Lung (tissue), 12 donors: ENCODE results near the gene PCDHGA12. TPM values are rescaled to one million over a fixed set of nuclear protein-coding genes. Genes with fewer than 3 reads are reported as not detected.

ENCODE experiments used
- ATAC-seq: fragments of 200-7000 bp; cut with Tn5 transposase; one replicate; pipeline ENCODE4 v1.9.1; 2020; ENCODE audit warnings: moderate number of reproducible peaks; ENCODE audit not compliant: insufficient read depth, low FRiP score
- DNase-seq, 3 donors: peaks; one replicate each; pipeline ENCODE4 v3.0.0-alpha.2; 2013 to 2017
- H3K27ac ChIP-seq, 2 donors: one replicate each; pipeline ENCODE4 v1.5.1; 2013; ENCODE audit warnings: mild to moderate bottlenecking in 2 of 2, moderate library complexity in 2 of 2, control low read depth in 1 of 2, inconsistent platforms in 1 of 2, low read depth in 1 of 2, low read length in 1 of 2
- H3K27me3 ChIP-seq, 3 donors: one replicate each; pipeline ENCODE4 v1.5.1; 2013; ENCODE audit warnings: low read length in 2 of 3; ENCODE audit not compliant: control insufficient read depth in 3 of 3, insufficient read depth in 3 of 3
- H3K36me3 ChIP-seq, 4 donors: one replicate each; pipeline ENCODE4 v1.5.1; 2013; ENCODE audit warnings: low read length in 4 of 4, mild to moderate bottlenecking in 1 of 4, moderate library complexity in 1 of 4; ENCODE audit not compliant: control insufficient read depth in 4 of 4, insufficient read depth in 4 of 4
- H3K4me1 ChIP-seq, 5 donors: one replicate each; pipeline ENCODE4 v1.5.1; 2013; ENCODE audit warnings: low read length in 5 of 5, mild to moderate bottlenecking in 2 of 5, moderate library complexity in 1 of 5; ENCODE audit not compliant: control insufficient read depth in 5 of 5, insufficient read depth in 5 of 5
- H3K4me3 ChIP-seq: one replicate; pipeline ENCODE4 v1.5.1; 2013; ENCODE audit warnings: mild to moderate bottlenecking, control low read depth, moderate library complexity
- H3K9ac ChIP-seq, 2 donors: one replicate each; pipeline ENCODE4 v1.5.1; 2013; ENCODE audit warnings: low read length in 2 of 2, control low read depth in 1 of 2; ENCODE audit not compliant: insufficient read depth in 1 of 2
- H3K9me3 ChIP-seq, 4 donors: one replicate each; pipeline ENCODE4 v1.5.1; 2013; ENCODE audit warnings: low read length in 3 of 4, mild to moderate bottlenecking in 1 of 4, moderate library complexity in 1 of 4; ENCODE audit not compliant: control insufficient read depth in 4 of 4, insufficient read depth in 3 of 4
- WGBS, 2 donors: extraction: QIAGEN DNeasy Blood & Tissue Kit; methylation state at CpG; one replicate each; pipeline ENCODE4 v1.1.7; 2013; 5-methylcytosine and 5-hydroxymethylcytosine counted together
- polyA plus RNA-seq, 2 donors: library from polyadenylated mRNA; stranded (reverse); fragments of 200-250 nt; gene quantifications; one replicate each; pipeline ENCODE4 v1.2.1, GENCODE V29; 2013
- total RNA-seq, 2 donors: library from RNA; depleted of rRNA in 1 of 2; stranded (reverse); fragments of >200 nt in 1 of 2; gene quantifications; one replicate each; pipeline ENCODE4 v1.2.1, GENCODE V29; 2014 to 2021
- TF ChIP-seq, protein P1 (sequence below): IDR thresholded peaks from 2 replicates; pipeline ENCODE4 v1.5.1; 2012; ENCODE audit warnings: mild to moderate bottlenecking; ENCODE audit errors: control extremely low read depth, extremely low read depth
- donor health status: control.
- donor health status: control.
- donor health status: Bipolar disorder and iron deficiency.
- donor health status: healthy.
- donor health status: DM: yes; HTN: yes; CAD: no.

The PCDHGA12 gene
- total and polyA plus RNA-seq, 4 donors, result 1.2 to 7.9 (median 3.6) TPM

DNA sequence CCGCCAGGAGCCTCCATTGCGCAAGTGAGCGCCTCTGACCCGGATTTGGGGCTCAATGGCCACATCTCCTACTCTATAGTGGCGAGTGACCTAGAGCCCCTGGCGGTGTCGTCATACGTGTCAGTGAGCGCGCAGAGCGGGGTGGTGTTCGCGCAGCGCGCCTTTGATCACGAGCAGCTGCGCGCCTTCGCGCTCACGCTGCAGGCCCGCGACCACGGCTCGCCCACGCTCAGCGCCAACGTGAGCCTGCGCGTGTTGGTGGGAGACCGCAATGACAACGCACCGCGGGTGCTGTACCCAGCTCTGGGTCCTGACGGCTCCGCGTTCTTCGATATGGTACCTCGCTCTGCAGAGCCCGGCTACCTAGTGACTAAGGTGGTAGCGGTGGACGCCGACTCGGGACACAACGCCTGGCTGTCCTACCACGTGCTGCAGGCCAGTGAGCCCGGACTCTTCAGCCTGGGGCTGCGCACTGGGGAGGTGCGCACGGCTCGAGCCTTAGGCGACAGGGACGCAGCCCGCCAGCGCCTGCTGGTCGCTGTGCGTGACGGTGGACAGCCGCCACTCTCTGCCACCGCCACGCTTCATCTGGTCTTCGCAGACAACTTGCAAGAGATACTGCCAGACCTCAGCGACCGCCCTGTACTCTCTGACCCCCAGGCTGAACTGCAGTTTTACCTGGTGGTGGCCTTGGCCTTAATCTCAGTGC is 20.6 kb upstream of the PCDHGA12 start:
- Histone ChIP-seq H3K9ac (no peak overlapping the region), H3K4me3 (no peak overlapping the region), H3K27me3 (peaks cover 0 to 7% (median 7%) of the 10 kb centered on the region in 3 donors), H3K36me3 (peaks cover 0 to 32% (median 0%) of the 10 kb centered on the region in 4 donors), H3K27ac (no peak overlapping the region), H3K4me1 (peaks cover 0 to 4% (median 0%) of the 10 kb centered on the region in 5 donors), H3K9me3 (peaks cover 0 to 56% (median 31%) of the 10 kb centered on the region in 4 donors)
- WGBS, 2 donors, result 26 to 27% methylated on average over 64 of the region's 64 CpGs
- DNase-seq (no peak), ATAC-seq (no peak)
- TF ChIP-seq, protein P1, sequence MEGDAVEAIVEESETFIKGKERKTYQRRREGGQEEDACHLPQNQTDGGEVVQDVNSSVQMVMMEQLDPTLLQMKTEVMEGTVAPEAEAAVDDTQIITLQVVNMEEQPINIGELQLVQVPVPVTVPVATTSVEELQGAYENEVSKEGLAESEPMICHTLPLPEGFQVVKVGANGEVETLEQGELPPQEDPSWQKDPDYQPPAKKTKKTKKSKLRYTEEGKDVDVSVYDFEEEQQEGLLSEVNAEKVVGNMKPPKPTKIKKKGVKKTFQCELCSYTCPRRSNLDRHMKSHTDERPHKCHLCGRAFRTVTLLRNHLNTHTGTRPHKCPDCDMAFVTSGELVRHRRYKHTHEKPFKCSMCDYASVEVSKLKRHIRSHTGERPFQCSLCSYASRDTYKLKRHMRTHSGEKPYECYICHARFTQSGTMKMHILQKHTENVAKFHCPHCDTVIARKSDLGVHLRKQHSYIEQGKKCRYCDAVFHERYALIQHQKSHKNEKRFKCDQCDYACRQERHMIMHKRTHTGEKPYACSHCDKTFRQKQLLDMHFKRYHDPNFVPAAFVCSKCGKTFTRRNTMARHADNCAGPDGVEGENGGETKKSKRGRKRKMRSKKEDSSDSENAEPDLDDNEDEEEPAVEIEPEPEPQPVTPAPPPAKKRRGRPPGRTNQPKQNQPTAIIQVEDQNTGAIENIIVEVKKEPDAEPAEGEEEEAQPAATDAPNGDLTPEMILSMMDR, result no peak

DNA sequence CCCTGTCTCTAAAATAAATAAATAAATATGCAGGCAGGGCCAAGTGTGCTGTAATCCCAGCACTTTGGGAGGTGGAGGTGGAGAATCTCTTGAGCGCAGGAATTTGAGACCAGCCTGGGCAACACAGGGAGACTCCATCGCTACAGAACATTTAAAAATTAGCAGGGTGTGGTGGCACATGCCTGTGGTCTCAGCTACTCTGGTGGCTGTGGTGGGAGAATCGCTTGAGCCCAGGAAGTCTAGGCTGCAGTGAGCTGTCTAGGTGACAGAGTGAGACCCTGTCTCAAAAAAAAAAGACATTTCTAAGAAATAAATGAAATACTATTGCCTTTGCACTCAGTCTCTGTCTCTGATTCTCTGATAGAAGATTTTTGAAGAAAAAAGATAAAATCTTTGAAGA is 18.7 kb upstream of the PCDHGA12 start:
- peaks cover 0 to 7% (median 7%) of the 10 kb centered on the region in 3 donors for H3K27me3 ChIP-seq
- peaks cover 0 to 2% (median 0%) of the 10 kb centered on the region in 5 donors for H3K4me1 ChIP-seq
- TF ChIP-seq, protein P1, result no peak
- DNase-seq, result no peak
- H3K9ac ChIP-seq, result no peak overlapping the region
- peaks cover 0 to 51% (median 31%) of the 10 kb centered on the region in 4 donors for H3K9me3 ChIP-seq
- ATAC-seq, result no peak
- no peak overlapping the region for H3K4me3 ChIP-seq
- 58 to 77% methylated on average over 3 of the region's 3 CpGs for WGBS, 2 donors
- no peak overlapping the region for H3K27ac ChIP-seq
- H3K36me3 ChIP-seq, result peaks cover 0 to 30% (median 0%) of the 10 kb centered on the region in 4 donors

DNA sequence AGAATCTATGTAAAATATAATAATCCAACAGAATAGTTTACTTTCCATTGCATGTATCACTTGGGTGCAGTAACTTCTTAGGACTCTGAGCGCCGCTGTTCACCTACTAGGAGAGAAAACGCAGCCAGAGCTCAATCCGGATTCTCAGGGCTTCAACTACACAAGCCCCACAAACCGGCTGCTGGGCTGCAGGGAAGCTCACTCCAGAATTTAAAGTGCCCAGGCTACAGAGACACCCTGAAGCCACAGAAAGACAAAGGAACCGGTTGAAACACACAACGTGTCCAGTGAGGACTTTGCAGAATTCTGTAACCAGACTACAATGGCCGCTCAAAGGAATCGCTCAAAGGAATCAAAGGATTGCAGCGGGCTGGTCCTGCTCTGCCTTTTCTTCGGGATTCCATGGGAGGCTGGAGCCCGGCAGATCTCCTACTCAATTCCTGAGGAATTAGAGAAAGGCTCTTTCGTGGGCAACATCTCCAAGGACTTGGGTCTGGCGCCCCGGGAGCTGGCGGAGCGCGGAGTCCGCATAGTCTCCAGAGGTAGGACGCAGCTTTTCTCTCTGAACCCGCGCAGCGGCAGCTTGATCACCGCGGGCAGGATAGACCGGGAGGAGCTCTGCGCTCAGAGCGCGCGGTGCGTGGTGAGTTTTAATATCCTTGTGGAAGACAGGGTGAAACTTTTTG is 17.3 kb upstream of the PCDHGA12 start, which contains the start of gene PCDHGA10:
PCDHGA10 (plus strand) TSS at position 134 of the 686 bp plus-strand sequence; CDS start at position 323, 189 bp downstream.
- ATAC-seq (no peak), DNase-seq (peak; percentile 60 to 67 (median 66))
- Histone ChIP-seq H3K27ac (no peak within 1 kb of the TSS), H3K4me3 (no peak within 1 kb of the TSS), H3K4me1 (peaks cover 0 to 2% (median 0%) of the 10 kb centered on the region in 5 donors), H3K36me3 (peaks cover 0 to 33% (median 0%) of the 10 kb centered on the region in 4 donors), H3K9ac (no peak within 1 kb of the TSS), H3K9me3 (peaks cover 0 to 54% (median 28%) of the 10 kb centered on the region in 4 donors), H3K27me3 (peaks cover 0 to 7% (median 7%) of the 10 kb centered on the region in 3 donors)
- WGBS, 2 donors, result 14 to 16% methylated on average over 31 of the region's 31 CpGs
- TF ChIP-seq, protein P1, result peak; percentile 14
